ENCODE results near the gene SLC7A14. TPM values are rescaled to one million over a fixed set of nuclear protein-coding genes. Genes with fewer than 3 reads are reported as not detected.

The SLC7A14 gene
- total RNA-seq, 8 experiments from 2014 or later: 0.22 to 39.5 (median 3.6) TPM

DNA sequence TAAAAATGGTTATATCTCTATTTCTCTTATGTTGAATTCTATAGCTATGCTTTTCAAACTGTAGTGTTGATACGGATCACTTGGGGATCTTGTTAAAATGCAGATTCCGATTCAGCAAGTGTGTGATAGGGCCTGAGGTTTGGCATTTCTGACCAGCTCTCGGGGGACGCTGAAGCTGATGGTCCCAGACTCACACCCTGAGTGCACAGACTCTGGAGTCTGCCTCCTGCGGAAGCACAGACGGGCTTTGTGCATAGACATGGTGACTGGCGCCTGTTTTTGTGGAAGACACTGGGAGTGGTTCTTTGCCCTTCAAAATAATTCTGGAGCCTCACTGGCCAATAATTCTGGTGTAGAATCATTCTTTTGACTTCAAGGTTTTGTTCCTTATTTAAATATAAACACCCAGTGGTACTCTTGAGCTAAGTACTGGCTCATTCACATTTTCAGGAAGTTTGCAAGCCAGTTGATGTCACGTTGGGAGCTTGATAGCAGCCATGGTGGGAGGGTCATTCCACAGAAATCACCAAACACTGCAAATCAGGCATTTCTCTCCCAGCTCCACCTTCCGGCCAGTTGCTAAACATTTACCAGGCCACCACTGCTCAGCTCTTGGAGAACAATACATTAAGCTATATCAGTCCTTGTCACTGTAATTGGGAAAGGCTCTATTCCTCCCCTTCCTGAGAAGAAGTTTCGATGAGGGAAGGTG lies 148.0 kb downstream of the SLC7A14 start:
- 40 to 100% (median 68%) methylated on average over 1 to 6 of the region's 10 CpGs; no CpG with 5 or more reads in 2 of the 10 experiments for WGBS, 10 experiments
- H3K27ac ChIP-seq: no peak overlapping the region
- no peaks in the 10 kb centered on the region for H3K4me1 ChIP-seq (replicated peaks in 1 of 2)
- H3K4me3 ChIP-seq: no peak overlapping the region
- in situ Hi-C loops (cut with MboI; ENCODE audit: low pct_unique_long_range_greater_than_20kb in 2 of 9, low sequenced_read_pairs in 9 of 9, unreplicated experiment in 9 of 9): no loop called here
- no peak for ATAC-seq (replicated peaks in 6 of 8)

DNA sequence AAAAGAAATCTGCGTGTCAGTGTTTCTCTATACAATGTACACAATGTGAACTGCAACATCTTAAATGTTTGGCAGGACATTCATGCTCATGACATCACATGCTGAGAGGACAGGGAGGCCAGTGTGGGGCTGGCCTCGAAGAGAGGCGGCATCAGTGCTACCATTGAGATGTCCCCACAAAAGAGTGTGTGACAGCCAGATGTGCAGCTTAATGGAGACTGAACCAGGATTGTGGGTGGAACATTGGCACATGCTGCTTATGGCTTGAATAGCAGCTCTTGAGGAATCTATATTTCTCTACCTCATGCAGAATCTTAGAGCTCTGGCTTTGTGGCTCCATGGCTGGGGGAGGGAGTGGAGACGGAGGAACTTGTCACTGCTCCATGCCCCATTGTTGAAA lies 148.7 kb downstream of the SLC7A14 start:
- no peak overlapping the region for H3K27ac ChIP-seq
- H3K4me3 ChIP-seq: no peak overlapping the region
- H3K4me1 ChIP-seq (replicated peaks in 1 of 2): no peaks in the 10 kb centered on the region
- 57 to 100% (median 84%) methylated on average over 1 to 4 of the region's 4 CpGs for WGBS, 10 experiments
- in situ Hi-C loops (cut with MboI; ENCODE audit: low pct_unique_long_range_greater_than_20kb in 2 of 9, low sequenced_read_pairs in 9 of 9, unreplicated experiment in 9 of 9): no loop called here
- no peak for ATAC-seq (replicated peaks in 6 of 8)

DNA sequence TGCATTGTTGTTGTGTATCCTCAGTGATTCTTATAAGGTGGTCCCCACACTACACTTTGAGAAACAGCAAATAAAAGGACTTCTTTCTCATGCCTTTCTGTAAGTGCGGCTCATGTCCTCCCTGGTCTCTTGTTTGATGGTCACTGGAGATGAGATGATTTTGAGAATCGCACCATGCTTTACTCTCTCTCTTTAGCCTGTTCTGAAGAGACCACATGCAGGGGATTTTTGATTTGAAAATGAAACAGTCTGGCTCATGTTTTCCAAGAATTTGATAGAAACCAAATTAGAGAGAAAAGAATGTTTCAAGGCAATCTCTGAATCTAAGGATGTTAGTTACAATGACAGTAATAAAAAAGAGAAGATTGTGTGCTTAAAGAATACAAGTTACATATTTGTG lies 149.2 kb downstream of the SLC7A14 start:
- Histone ChIP-seq H3K27ac (no peak overlapping the region), H3K4me1 (replicated peaks in 1 of 2) (no peaks in the 10 kb centered on the region), H3K4me3 (no peak overlapping the region)
- in situ Hi-C loops (cut with MboI; ENCODE audit: low pct_unique_long_range_greater_than_20kb in 2 of 9, low sequenced_read_pairs in 9 of 9, unreplicated experiment in 9 of 9): no loop called here
- ATAC-seq (replicated peaks in 6 of 8): no peak
- 83 to 100% (median 96%) methylated on average over 1 to 2 of the region's 2 CpGs; no CpG with 5 or more reads in 2 of the 10 experiments for WGBS, 10 experiments

DNA sequence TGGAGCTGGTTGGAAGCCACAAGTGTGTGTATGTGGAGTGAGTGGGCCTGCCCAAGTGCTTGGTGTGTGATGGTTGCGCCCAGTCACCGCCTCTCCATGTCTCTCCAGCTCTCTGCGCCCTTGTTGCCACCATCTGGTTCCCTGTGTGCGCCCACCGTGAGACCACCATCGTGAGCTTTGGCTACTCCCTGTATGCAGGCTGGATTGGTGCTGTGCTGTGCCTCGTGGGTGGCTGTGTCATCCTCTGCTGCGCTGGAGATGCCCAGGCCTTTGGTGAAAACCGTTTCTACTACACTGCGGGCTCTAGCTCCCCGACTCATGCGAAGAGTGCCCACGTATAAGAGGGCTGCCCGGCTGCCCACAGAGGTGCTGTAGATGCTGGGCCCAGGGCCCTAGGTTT lies 153.5 kb downstream of the SLC7A14 start:
- Histone ChIP-seq H3K4me3 (no peak overlapping the region), H3K27ac (no peak overlapping the region), H3K4me1 (replicated peaks in 1 of 2) (peaks cover 4 to 11% of the 10 kb centered on the region in 2 donors)
- ATAC-seq (replicated peaks in 6 of 8): no peak
- WGBS, 10 experiments: 40 to 100% (median 98%) methylated on average over 1 to 10 of the region's 14 CpGs; no CpG with 5 or more reads in 4 of the 10 experiments
- in situ Hi-C loops (cut with MboI; ENCODE audit: low pct_unique_long_range_greater_than_20kb in 2 of 9, low sequenced_read_pairs in 9 of 9, unreplicated experiment in 9 of 9): no loop called here

DNA sequence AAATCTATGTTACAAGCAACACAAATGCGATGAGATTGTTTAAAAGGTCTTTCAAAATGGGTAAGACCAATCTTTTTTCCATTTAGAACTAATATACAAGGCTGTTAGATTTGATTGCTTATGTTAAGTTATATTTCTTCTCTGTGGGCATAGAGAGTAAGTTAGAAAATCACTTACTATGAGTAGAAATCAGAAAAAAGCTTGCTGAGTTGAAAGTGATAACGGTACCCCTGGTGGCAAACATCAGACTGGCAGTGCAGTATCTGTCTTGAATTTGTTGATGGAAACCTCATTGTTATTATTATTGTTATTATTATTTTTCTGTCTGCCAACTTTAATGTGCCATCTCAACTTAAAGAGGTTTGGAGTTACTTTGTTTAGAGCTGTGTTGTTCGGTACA lies 154.8 kb downstream of the SLC7A14 start:
- no peak overlapping the region for H3K4me3 ChIP-seq

DNA sequence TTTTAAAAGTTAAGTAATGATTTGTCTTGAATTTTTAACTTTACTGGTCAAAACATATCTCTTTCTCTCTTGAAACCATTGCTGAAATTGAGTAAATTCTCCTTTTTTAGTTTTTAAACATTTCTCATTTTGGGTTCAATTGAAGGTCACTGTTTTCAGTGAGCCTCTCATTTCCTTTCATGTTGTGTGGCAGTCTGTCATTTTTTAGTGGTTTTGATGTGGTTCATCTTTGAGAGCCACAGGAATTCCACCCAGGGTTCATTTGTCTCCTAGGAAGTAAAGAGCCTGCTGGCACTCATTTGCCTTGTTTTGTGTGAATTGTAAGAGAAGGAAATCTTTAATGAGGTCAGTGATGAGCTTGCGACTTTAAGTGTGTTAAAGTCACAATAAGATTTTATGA lies 156.8 kb downstream of the SLC7A14 start:
- no peak overlapping the region for H3K27ac ChIP-seq
- no peak overlapping the region for H3K4me3 ChIP-seq
- WGBS, 10 experiments: 0 to 100% (median 29%) methylated on average over 1 of the region's 1 CpG; no CpG with 5 or more reads in 2 of the 10 experiments
- H3K4me1 ChIP-seq (replicated peaks in 1 of 2): peaks cover 13 to 24% of the 10 kb centered on the region in 2 donors
- ATAC-seq (replicated peaks in 6 of 8): peak in 3 of 8 experiments; percentile 17 to 59 (median 36)
- in situ Hi-C loops (cut with MboI; ENCODE audit: low pct_unique_long_range_greater_than_20kb in 2 of 9, low sequenced_read_pairs in 9 of 9, unreplicated experiment in 9 of 9): loop anchor here in 1 of 9 experiments (10.0 kb wide), 1 partner anchor 386 kb away; no protein-coding TSS in a partner anchor

More for the DNA sequence above, 154.8 kb downstream of the SLC7A14 start:
- 67 to 100% (median 96%) methylated on average over 1 to 3 of the region's 3 CpGs for WGBS, 10 experiments
- ATAC-seq (replicated peaks in 6 of 8): no peak
- in situ Hi-C loops (cut with MboI; ENCODE audit: low pct_unique_long_range_greater_than_20kb in 2 of 9, low sequenced_read_pairs in 9 of 9, unreplicated experiment in 9 of 9): no loop called here
- Histone ChIP-seq H3K27ac (no peak overlapping the region), H3K4me1 (replicated peaks in 1 of 2) (peaks cover 7 to 13% of the 10 kb centered on the region in 2 donors)

DNA sequence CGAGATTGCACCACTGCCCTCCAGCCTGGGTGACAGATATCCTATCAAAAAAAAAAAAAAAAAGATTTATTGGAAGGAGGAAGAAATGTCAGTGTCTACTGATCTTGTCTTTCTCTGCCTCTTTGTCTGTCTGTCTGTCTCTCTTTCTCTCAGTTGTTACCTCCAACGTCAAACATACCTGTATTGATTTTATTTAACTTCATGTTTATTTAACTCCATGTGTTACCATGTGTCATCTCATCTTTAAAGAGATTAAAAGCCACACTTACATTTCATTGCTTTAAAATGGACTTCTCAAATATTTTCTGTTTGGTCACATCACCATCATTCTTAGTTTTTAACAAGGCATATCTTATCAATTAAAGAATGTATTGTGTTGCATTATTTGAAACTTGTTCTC lies 157.8 kb downstream of the SLC7A14 start:
- no peak for ATAC-seq (replicated peaks in 6 of 8)
- WGBS, 10 experiments: 0 to 100% (median 50%) methylated on average over 1 to 2 of the region's 2 CpGs; no CpG with 5 or more reads in 1 of the 10 experiments
- peaks cover 13 to 24% of the 10 kb centered on the region in 2 donors for H3K4me1 ChIP-seq (replicated peaks in 1 of 2)
- in situ Hi-C loops (cut with MboI; ENCODE audit: low pct_unique_long_range_greater_than_20kb in 2 of 9, low sequenced_read_pairs in 9 of 9, unreplicated experiment in 9 of 9): loop anchor here in 1 of 9 experiments (10.0 kb wide), 1 partner anchor 387 kb away; no protein-coding TSS in a partner anchor
- H3K4me3 ChIP-seq: no peak overlapping the region
- H3K27ac ChIP-seq: no peak overlapping the region

DNA sequence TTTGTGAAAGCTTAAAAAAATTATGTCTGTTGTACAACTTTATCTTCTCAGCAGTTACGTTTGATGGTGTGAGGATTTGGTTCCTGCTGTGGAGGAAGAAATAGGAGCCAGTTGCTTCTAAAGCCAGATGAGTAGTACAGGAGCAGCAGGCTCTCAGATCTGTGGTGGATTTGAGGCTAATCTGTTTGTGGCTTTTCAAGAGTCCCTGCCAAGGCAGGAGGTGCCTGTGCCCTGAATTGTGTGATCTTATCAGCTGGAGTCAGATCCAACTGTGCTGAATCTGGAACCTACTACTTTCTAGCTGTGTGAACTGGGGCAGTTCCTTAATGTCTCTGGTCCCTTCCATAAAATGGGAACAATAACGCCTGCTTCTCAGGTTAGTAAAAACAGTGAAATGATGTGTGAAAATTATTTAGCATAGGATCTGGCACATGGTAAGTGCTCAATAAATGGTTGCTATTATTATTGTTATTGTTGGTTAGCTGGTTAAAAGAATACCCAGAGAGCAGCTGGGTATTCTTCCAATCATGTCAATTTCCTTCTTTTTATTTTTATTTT lies 159.6 kb downstream of the SLC7A14 start:
- 60 to 100% (median 92%) methylated on average over 1 to 2 of the region's 2 CpGs; no CpG with 5 or more reads in 2 of the 10 experiments for WGBS, 10 experiments
- in situ Hi-C loops (cut with MboI; ENCODE audit: low pct_unique_long_range_greater_than_20kb in 2 of 9, low sequenced_read_pairs in 9 of 9, unreplicated experiment in 9 of 9): loop anchor here in 1 of 9 experiments (10.0 kb wide), 1 partner anchor 388 kb away; no protein-coding TSS in a partner anchor
- Histone ChIP-seq H3K4me1 (replicated peaks in 1 of 2) (peaks cover 13 to 26% of the 10 kb centered on the region in 2 donors), H3K4me3 (no peak overlapping the region), H3K27ac (no peak overlapping the region)
- ATAC-seq (replicated peaks in 6 of 8): no peak

DNA sequence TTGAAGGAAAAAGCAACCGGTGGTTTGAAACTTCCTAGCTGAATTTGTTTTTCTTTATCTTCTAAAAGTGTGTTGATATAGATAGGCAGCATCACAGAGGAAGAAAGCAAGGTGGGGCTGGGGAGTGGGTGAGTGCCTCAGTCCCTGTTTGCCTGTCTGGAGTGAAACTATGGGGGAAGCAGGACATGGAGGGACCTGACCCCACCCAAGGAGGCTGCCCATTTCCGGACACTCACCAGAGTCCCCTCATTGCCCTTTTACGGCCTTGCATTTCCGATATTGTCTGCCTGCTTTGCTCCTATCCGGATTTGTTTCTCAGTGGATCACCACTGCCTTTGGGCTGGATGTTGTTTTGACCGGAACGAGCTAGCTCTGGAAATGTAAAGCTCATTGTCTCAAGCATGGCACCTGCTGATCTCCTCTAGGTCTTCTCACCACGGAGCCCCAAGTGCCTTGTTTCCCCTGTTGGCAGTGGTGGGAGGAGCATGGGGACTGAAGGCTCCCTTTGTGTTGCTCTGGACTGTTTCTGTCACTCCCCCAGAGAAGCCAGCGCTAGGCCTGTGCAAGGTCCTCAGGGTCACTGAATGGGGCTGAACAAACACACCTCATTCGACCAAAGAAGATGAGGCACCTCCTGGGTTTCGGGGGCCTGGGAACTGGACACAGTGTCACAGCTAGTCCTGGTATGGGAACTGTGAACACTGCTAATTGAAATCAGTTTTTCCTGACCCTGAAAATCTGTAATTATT lies 160.2 kb downstream of the SLC7A14 start:
- H3K27ac ChIP-seq: peak overlapping the region in 1 of 2 donors; percentile 39
- peaks cover 13 to 30% of the 10 kb centered on the region in 2 donors for H3K4me1 ChIP-seq (replicated peaks in 1 of 2)
- H3K4me3 ChIP-seq: no peak overlapping the region
- in situ Hi-C loops (cut with MboI; ENCODE audit: low pct_unique_long_range_greater_than_20kb in 2 of 9, low sequenced_read_pairs in 9 of 9, unreplicated experiment in 9 of 9): loop anchor here in 1 of 9 experiments (10.0 kb wide), 1 partner anchor 389 kb away; no protein-coding TSS in a partner anchor
- peak in 5 of 8 experiments; percentile 82 to 94 (median 87) for ATAC-seq (replicated peaks in 6 of 8)
- WGBS, 10 experiments: 0 to 82% (median 33%) methylated on average over 1 to 9 of the region's 11 CpGs; no CpG with 5 or more reads in 4 of the 10 experiments

DNA sequence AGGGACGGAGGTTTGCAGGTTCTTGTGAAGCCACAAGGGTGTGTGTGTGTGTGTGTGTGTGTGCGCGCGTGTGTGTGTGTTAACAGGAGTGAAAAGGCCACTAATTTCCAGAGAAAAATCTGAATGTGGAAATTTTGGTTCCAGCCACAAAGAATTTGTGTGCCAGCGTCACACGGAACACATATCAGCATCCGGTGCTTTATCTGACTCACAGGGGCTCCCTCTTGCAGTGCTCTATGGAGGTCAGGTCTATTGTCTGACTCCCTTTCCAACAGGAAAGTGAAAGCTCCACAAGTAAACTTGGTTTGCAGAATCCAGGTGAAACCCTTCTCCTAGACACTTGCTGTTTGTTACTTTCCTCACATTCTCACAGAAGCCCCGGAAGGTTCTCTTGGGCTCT lies 161.0 kb downstream of the SLC7A14 start:
- in situ Hi-C loops (cut with MboI; ENCODE audit: low pct_unique_long_range_greater_than_20kb in 2 of 9, low sequenced_read_pairs in 9 of 9, unreplicated experiment in 9 of 9): loop anchor here in 6 of 9 experiments (10.0 to 25.0 kb wide), 2 partner anchors 387 to 390 kb away; no protein-coding TSS in a partner anchor
- ATAC-seq (replicated peaks in 6 of 8): no peak
- Histone ChIP-seq H3K4me3 (no peak overlapping the region), H3K27ac (no peak overlapping the region), H3K4me1 (replicated peaks in 1 of 2) (peaks cover 9 to 25% of the 10 kb centered on the region in 2 donors)
- 67 to 100% (median 89%) methylated on average over 1 to 7 of the region's 8 CpGs; no CpG with 5 or more reads in 2 of the 10 experiments for WGBS, 10 experiments

DNA sequence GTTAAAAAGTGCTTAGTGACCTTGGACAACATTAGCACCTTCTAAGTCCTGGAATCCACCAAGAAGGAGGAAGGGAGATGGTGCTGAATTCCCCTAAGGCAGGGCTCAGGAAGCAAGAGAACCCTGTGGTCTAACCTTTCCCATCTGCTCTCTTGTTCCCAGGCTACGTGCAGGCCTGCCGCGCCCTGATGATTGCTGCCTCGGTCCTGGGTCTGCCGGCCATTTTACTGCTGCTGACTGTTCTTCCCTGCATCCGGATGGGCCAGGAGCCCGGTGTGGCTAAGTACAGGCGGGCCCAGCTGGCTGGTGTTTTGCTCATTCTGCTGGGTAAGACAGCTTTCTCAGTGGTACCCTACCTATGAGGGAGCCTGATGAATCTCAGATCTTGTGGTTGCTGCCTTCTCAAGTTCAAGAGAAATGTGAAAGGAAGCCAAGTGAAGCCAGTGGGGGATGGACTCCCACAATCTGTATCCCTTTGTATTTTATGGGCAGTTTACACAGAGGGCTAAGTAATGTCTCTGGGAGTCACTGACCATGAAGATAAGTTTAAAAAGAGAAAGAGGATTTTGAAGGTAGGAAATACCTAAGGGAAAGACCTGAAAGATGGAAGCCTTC lies 162.8 kb downstream of the SLC7A14 start:
- in situ Hi-C loops (cut with MboI; ENCODE audit: low pct_unique_long_range_greater_than_20kb in 2 of 9, low sequenced_read_pairs in 9 of 9, unreplicated experiment in 9 of 9): loop anchor here in 6 of 9 experiments (10.0 to 25.0 kb wide), 2 partner anchors 389 to 392 kb away; no protein-coding TSS in a partner anchor
- no peak overlapping the region for H3K27ac ChIP-seq
- ATAC-seq (replicated peaks in 6 of 8): no peak
- no peak overlapping the region for H3K4me3 ChIP-seq
- peaks cover 9 to 18% of the 10 kb centered on the region in 2 donors for H3K4me1 ChIP-seq (replicated peaks in 1 of 2)
- WGBS, 10 experiments: 91 to 100% (median 100%) methylated on average over 1 to 7 of the region's 8 CpGs; no CpG with 5 or more reads in 5 of the 10 experiments

DNA sequence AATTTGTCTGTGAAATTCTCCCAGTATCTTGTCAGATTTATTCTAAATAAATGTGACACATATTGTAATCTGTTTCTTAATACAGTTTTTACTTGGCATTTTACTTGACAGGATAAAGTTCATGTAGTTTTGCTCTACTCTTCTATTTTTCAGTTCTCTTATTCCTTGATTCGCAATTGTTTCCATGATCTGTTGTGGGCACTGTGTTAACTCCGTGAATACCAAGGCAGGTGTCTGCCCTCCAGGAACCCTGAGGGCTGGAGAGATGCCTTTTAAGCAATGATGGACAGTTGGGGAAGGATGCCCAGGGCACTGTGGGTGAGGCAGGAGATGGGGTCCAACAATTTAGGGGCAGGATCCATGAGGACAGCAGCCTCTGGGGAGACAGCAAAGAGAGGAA lies 164.1 kb downstream of the SLC7A14 start:
- no peak for ATAC-seq (replicated peaks in 6 of 8)
- no peak overlapping the region for H3K4me3 ChIP-seq
- 49 to 93% (median 64%) methylated on average over 1 to 2 of the region's 2 CpGs; no CpG with 5 or more reads in 3 of the 10 experiments for WGBS, 10 experiments
- H3K4me1 ChIP-seq (replicated peaks in 1 of 2): peaks cover 9 to 18% of the 10 kb centered on the region in 2 donors
- in situ Hi-C loops (cut with MboI; ENCODE audit: low pct_unique_long_range_greater_than_20kb in 2 of 9, low sequenced_read_pairs in 9 of 9, unreplicated experiment in 9 of 9): loop anchor here in 6 of 9 experiments (10.0 to 25.0 kb wide), 2 partner anchors 391 to 393 kb away; no protein-coding TSS in a partner anchor
- no peak overlapping the region for H3K27ac ChIP-seq

Measured in motor neuron (in vitro differentiated cells).